Femur (tissue), 1 donor: ENCODE measurements around the gene FLNA.
"Not testable (repeated sequence)": the region's sequence is repeated elsewhere in the genome, so short reads cannot be mapped to it uniquely, and the experiment has no call there.

Source experiments
- DNase-seq: peaks from one replicate; pipeline ENCODE4 v3.0.0-alpha.2; 2017

The FLNA gene

GRCh38 chrX:154398668-154399526 lies 24.5 kb upstream of the FLNA start:
- peak; percentile 92 for DNase-seq

- DNase-seq: peak; percentile 97
Observed at GRCh38 chrX:154397888-154398667, 23.6 kb upstream of the FLNA start, which contains the start of gene RPL10. Gene RPL10, plus strand, starts transcription at chrX:154398377. Its CDS starts 143 bp downstream, at chrX:154398520.

GRCh38 chrX:154396973-154397887 lies 22.8 kb upstream of the FLNA start:
- peak; percentile 84 for DNase-seq

- DNase-seq: not testable (repeated sequence)
Observed at GRCh38 chrX:154396363-154396762, 21.9 kb upstream of the FLNA start.

- DNase-seq: not testable (repeated sequence)
Observed at GRCh38 chrX:154389812-154390747, 15.6 kb upstream of the FLNA start.

- DNase-seq: not testable (repeated sequence)
Observed at GRCh38 chrX:154388649-154389048, 14.2 kb upstream of the FLNA start.

GRCh38 chrX:154388094-154388493 lies 13.7 kb upstream of the FLNA start:
- not testable (repeated sequence) for DNase-seq

GRCh38 chrX:154384284-154384892 lies 10.0 kb upstream of the FLNA start:
- DNase-seq: no peak

- DNase-seq: no peak
Observed at GRCh38 chrX:154383359-154384283, 9.2 kb upstream of the FLNA start.

GRCh38 chrX:154382483-154383069 lies 8.1 kb upstream of the FLNA start:
- DNase-seq: no peak

- DNase-seq: no peak
Observed at GRCh38 chrX:154381271-154381670, 6.8 kb upstream of the FLNA start.

- DNase-seq: no peak
Observed at GRCh38 chrX:154380787-154381186, 6.4 kb upstream of the FLNA start.

- DNase-seq: no peak
Observed at GRCh38 chrX:154380153-154380552, 5.7 kb upstream of the FLNA start.

- no peak for DNase-seq
Observed at GRCh38 chrX:154379569-154379951, 5.1 kb upstream of the FLNA start.

- peak; percentile 98 for DNase-seq
Observed at GRCh38 chrX:154378799-154379568, 4.5 kb upstream of the FLNA start, which contains the start of gene EMD. Gene EMD, plus strand, starts transcription at chrX:154379295. Its CDS starts 190 bp downstream, at chrX:154379485.

GRCh38 chrX:154378059-154378798 lies 3.8 kb upstream of the FLNA start:
- DNase-seq: peak; percentile 82

GRCh38 chrX:154376774-154377173 lies 2.3 kb upstream of the FLNA start:
- DNase-seq: no peak

GRCh38 chrX:154375156-154375504 lies 696 bp upstream of the FLNA start:
- DNase-seq: no peak
